Measurements from ENCODE around the gene DUSP6. TPM values are rescaled to one million over a fixed set of nuclear protein-coding genes. Genes with fewer than 3 reads are reported as not detected.

DUSP6 gene
- total RNA-seq, 1 donor from 2014 or later = 51.1 TPM

DNA sequence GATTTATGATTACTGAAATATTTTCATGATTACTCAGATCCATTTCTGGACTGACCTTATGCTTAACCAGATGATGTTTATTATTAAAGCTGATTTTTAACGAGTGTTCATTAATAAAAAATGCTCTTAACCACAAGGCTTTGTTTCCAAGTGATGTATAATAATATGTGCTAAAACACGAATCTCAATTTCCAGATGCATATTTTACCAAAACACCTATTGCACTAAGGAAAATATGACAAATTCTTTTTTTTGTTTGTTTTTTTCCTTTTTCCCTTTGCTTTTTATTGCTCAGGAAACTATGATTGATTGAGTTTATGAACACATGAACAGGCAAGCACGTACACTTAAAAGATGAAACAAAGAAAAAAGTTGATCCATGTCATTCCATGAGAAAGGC lies 16.9 kb upstream of the DUSP6 start:
- Histone ChIP-seq H3K4me3 (no peak overlapping the region), H3K36me3 (no peaks in the 10 kb centered on the region), H3K9me3 (no peaks in the 10 kb centered on the region), H3K27ac (no peak overlapping the region), H3K4me1 (peaks cover 25% of the 10 kb centered on the region), H3K27me3 (no peaks in the 10 kb centered on the region)
- TF ChIP-seq, protein P1, sequence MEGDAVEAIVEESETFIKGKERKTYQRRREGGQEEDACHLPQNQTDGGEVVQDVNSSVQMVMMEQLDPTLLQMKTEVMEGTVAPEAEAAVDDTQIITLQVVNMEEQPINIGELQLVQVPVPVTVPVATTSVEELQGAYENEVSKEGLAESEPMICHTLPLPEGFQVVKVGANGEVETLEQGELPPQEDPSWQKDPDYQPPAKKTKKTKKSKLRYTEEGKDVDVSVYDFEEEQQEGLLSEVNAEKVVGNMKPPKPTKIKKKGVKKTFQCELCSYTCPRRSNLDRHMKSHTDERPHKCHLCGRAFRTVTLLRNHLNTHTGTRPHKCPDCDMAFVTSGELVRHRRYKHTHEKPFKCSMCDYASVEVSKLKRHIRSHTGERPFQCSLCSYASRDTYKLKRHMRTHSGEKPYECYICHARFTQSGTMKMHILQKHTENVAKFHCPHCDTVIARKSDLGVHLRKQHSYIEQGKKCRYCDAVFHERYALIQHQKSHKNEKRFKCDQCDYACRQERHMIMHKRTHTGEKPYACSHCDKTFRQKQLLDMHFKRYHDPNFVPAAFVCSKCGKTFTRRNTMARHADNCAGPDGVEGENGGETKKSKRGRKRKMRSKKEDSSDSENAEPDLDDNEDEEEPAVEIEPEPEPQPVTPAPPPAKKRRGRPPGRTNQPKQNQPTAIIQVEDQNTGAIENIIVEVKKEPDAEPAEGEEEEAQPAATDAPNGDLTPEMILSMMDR (IDR thresholded peaks at IDR 0.05) = no peak
- TF ChIP-seq POLR2AphosphoS5 (IDR thresholded peaks at IDR 0.05; ENCODE audit: insufficient read depth in 1 of 2, low read depth in 1 of 2) = no peak
- TF ChIP-seq POLR2A (IDR thresholded peaks at IDR 0.05) = no peak
- intact Hi-C loops (cut with DNase I) = no loop called here
- no peak for DNase-seq (ENCODE audit: extremely low spot score in 2 of 2)

DNA sequence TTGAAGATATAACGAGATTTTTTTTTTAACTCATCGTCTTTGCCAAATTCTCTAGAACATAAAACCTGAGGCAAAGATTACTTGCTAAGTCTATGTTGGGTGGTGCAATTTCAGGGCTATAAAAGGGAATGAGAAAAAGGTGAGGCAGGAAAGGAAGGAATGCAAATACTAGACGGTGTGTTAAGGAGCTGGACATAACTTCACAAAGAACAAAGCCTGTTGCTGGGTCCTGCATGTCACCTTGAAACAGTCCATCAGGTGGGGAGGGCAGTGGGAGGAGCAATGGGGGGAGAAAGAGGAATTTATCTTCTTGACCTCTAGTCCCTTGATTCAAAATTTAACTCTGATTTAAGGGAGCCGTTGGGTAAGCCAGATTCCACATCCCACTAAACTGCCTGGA lies 16.1 kb upstream of the DUSP6 start:
- peaks cover 20% of the 10 kb centered on the region for H3K4me1 ChIP-seq
- intact Hi-C loops (cut with DNase I) = no loop called here
- no peak overlapping the region for H3K27ac ChIP-seq
- H3K9me3 ChIP-seq = no peaks in the 10 kb centered on the region
- no peaks in the 10 kb centered on the region for H3K36me3 ChIP-seq
- H3K27me3 ChIP-seq = no peaks in the 10 kb centered on the region
- TF ChIP-seq POLR2AphosphoS5 (IDR thresholded peaks at IDR 0.05; ENCODE audit: insufficient read depth in 1 of 2, low read depth in 1 of 2) (no peak), POLR2A (IDR thresholded peaks at IDR 0.05) (no peak)
- TF ChIP-seq, protein P1 (IDR thresholded peaks at IDR 0.05) = no peak
- H3K4me3 ChIP-seq = no peak overlapping the region
- no peak for DNase-seq (ENCODE audit: extremely low spot score in 2 of 2)

DNA sequence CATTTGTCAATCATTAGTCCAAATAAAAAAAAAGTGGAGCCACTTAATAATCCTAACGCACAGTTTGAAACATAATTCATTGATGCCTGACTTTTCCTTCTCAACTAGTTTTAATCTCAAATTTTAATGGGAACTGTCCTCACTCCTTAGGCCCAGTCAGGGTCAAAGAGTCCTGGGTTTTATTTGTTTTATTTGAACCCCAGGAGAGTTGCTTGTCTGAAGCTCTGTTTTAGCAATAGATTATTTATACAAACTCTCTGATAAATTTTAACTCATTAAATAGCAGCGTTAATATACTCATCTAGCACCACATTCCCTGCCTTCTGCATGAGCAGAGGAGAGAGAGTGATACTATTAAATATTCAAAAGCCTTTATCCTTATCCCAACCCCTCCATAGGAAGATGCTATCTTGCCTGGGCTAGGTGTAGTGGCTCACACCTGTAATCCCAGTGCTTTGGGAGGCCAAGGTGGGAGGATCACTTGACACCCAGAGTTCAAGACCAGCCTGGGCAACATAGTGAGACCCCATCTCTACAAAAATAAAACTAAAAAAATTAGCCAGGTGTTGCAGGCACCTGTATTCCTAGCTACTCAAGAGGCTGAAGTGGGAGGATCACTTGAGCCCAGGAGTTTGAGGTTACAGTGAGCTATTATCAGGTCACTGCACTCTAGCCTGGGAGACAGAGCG lies 14.5 kb upstream of the DUSP6 start:
- no peaks in the 10 kb centered on the region for H3K9me3 ChIP-seq
- H3K36me3 ChIP-seq = no peaks in the 10 kb centered on the region
- no peak overlapping the region for H3K27ac ChIP-seq
- DNase-seq (ENCODE audit: extremely low spot score in 2 of 2) = no peak
- H3K4me1 ChIP-seq = peaks cover 16% of the 10 kb centered on the region
- H3K27me3 ChIP-seq = no peaks in the 10 kb centered on the region
- TF ChIP-seq POLR2A (IDR thresholded peaks at IDR 0.05) (no peak), POLR2AphosphoS5 (IDR thresholded peaks at IDR 0.05; ENCODE audit: insufficient read depth in 1 of 2, low read depth in 1 of 2) (no peak)
- TF ChIP-seq, protein P1 (IDR thresholded peaks at IDR 0.05) = no peak
- no peak overlapping the region for H3K4me3 ChIP-seq
- intact Hi-C loops (cut with DNase I) = no loop called here

DNA sequence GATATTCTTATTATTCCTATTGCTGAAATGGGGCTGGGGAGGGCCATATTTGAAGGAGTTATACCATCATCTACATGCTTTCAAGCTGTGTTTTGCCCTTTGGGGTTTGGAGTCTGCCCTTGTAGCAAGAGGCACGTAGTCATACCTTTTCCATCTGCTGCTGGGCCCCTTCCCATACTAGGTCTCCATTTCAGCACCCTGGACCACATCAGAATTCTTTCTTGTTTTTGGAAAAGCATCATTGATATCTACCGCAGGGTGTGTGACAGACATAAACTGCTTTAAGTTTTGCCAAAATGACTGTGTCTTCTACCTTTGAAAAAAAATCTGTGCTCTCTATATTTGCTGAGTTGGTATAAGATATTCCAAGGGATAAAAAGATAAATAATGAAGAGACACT lies 12.3 kb upstream of the DUSP6 start:
- H3K4me3 ChIP-seq = no peak overlapping the region
- no peaks in the 10 kb centered on the region for H3K27me3 ChIP-seq
- H3K9me3 ChIP-seq = no peaks in the 10 kb centered on the region
- intact Hi-C loops (cut with DNase I) = no loop called here
- TF ChIP-seq POLR2AphosphoS5 (IDR thresholded peaks at IDR 0.05; ENCODE audit: insufficient read depth in 1 of 2, low read depth in 1 of 2) (no peak), POLR2A (IDR thresholded peaks at IDR 0.05) (no peak)
- TF ChIP-seq, protein P1 (IDR thresholded peaks at IDR 0.05) = no peak
- H3K36me3 ChIP-seq = no peaks in the 10 kb centered on the region
- no peak overlapping the region for H3K27ac ChIP-seq
- peaks cover 7% of the 10 kb centered on the region for H3K4me1 ChIP-seq
- DNase-seq (ENCODE audit: extremely low spot score in 2 of 2) = no peak

DNA sequence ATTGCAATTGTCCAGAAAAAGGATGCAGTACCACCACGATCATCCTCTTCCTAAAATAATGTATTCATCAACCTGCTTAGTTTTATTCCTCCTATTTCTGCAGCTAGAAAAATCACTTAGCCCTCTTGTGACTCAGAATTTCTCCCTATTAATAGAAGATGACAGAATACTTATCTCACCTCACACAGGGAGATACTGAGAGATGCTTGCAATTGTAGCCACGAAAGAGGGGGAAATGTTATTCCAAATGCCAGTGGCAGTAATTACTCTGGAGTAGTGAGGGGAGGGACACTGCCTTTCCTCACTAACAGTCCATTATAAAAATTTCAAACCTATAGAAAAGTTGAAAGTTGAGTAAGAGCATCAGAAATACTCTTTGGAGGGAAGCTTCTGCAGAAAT lies 11.8 kb upstream of the DUSP6 start:
- TF ChIP-seq, protein P1 (IDR thresholded peaks at IDR 0.05) = no peak
- TF ChIP-seq POLR2A (IDR thresholded peaks at IDR 0.05) (no peak), POLR2AphosphoS5 (IDR thresholded peaks at IDR 0.05; ENCODE audit: insufficient read depth in 1 of 2, low read depth in 1 of 2) (no peak)
- H3K9me3 ChIP-seq = no peaks in the 10 kb centered on the region
- no peak overlapping the region for H3K4me3 ChIP-seq
- intact Hi-C loops (cut with DNase I) = no loop called here
- H3K27ac ChIP-seq = no peak overlapping the region
- H3K36me3 ChIP-seq = no peaks in the 10 kb centered on the region
- H3K4me1 ChIP-seq = peaks cover 1% of the 10 kb centered on the region
- no peaks in the 10 kb centered on the region for H3K27me3 ChIP-seq
- DNase-seq (ENCODE audit: extremely low spot score in 2 of 2) = no peak
